ENCODE data around the gene SPATA13.

- TF ChIP-seq CTCF (IDR thresholded peaks at IDR 0.05 in 8 of 11, conservative IDR thresholded peaks at IDR 0.05 in 3 of 11) (no peak), POLR2AphosphoS5 (IDR thresholded peaks at IDR 0.05) (no peak), POLR2A (IDR thresholded peaks at IDR 0.05) (no peak)
Observed at GRCh38 chr13:24348797-24349515, 188.4 kb downstream of the SPATA13 start.
